CD14-positive monocyte (primary cell): ENCODE measurements around the gene HDAC4. TPM values are rescaled to one million over a fixed set of nuclear protein-coding genes. Genes with fewer than 3 reads are reported as not detected.
A peak's percentile ranks its signal among the peaks of the same experiment; 100 is the strongest.

Experiments used
- DNase-seq, 3 donors: peaks; one replicate each; pipeline ENCODE4 v3.0.0-alpha.2; 2011 to 2022
- H2AFZ ChIP-seq: 2 replicates; pipeline ENCODE4 v1.6.0; 2012; ENCODE audit warnings: mild to moderate bottlenecking, low read depth, low read length, inconsistent platforms; ENCODE audit not compliant: insufficient read depth, poor library complexity, severe bottlenecking
- H3K27ac ChIP-seq, 2 donors: 1 replicate in 1 of 2; 2 replicates in 1 of 2; pipeline ENCODE4 v1.5.1; 2012 to 2013; ENCODE audit warnings: low read length in 2 of 2, control low read depth in 1 of 2, inconsistent platforms in 1 of 2, low read depth in 1 of 2, mild to moderate bottlenecking in 1 of 2
- H3K27me3 ChIP-seq, 2 donors: one replicate each; pipeline versions ENCODE4 v1.6.0 to v1.6.1; 2011 to 2013; ENCODE audit warnings: low read length in 2 of 2; ENCODE audit not compliant: control insufficient read depth in 2 of 2, insufficient read depth in 2 of 2
- H3K36me3 ChIP-seq, 2 donors: replicated peaks in 1 of 2; 1 replicate in 1 of 2; 2 replicates in 1 of 2; pipeline versions ENCODE4 v1.5.1 to v1.6.1; 2012 to 2013; ENCODE audit warnings: low read length in 2 of 2, control low read depth in 1 of 2, inconsistent platforms in 1 of 2, mild to moderate bottlenecking in 1 of 2; ENCODE audit not compliant: insufficient read depth in 2 of 2, control insufficient read depth in 1 of 2
- H3K4me1 ChIP-seq, 2 donors: 1 replicate in 1 of 2; 2 replicates in 1 of 2; pipeline versions ENCODE4 v1.5.1 to v1.6.1; 2012 to 2013; ENCODE audit warnings: low read length in 2 of 2, control low read depth in 1 of 2, inconsistent platforms in 1 of 2, mild to moderate bottlenecking in 1 of 2, moderate library complexity in 1 of 2; ENCODE audit not compliant: insufficient read depth in 2 of 2, control insufficient read depth in 1 of 2
- H3K4me2 ChIP-seq: replicated peaks from 2 replicates; pipeline ENCODE3; 2012; ENCODE audit warnings: low read length, moderate library complexity, mild to moderate bottlenecking; ENCODE audit not compliant: poor library complexity, severe bottlenecking; ENCODE audit errors: extremely low read depth
- H3K4me3 ChIP-seq, 3 experiments: fragments of 200-600 bp in 1 of 3; sonication (generic) in 1 of 3; replicated peaks in 1 of 3; 1 replicate in 2 of 3; 2 replicates in 1 of 3; pipeline ENCODE4 v1.5.1; 2011 to 2013; ENCODE audit warnings: low read length in 3 of 3, mild to moderate bottlenecking in 3 of 3, control low read depth in 2 of 3, low read depth in 2 of 3, inconsistent platforms in 1 of 3, moderate library complexity in 1 of 3
- H3K79me2 ChIP-seq: 2 replicates; pipeline ENCODE4 v1.6.0; 2012; ENCODE audit warnings: mild to moderate bottlenecking, control low read depth, inconsistent platforms, low read length, moderate library complexity; ENCODE audit not compliant: insufficient read depth
- H3K9ac ChIP-seq: 2 replicates; pipeline ENCODE4 v1.6.0; 2017; ENCODE audit warnings: low read length, mild to moderate bottlenecking; ENCODE audit not compliant: insufficient read depth, poor library complexity, severe bottlenecking
- H3K9me3 ChIP-seq, 2 donors: replicated peaks in 1 of 2; 1 replicate in 1 of 2; 2 replicates in 1 of 2; pipeline versions ENCODE4 v1.5.1 to v1.6.1; 2012 to 2013; ENCODE audit warnings: low read length in 2 of 2, control low read depth in 1 of 2; ENCODE audit not compliant: control insufficient read depth in 1 of 2, insufficient read depth in 1 of 2
- H4K20me1 ChIP-seq: 2 replicates; pipeline ENCODE4 v1.6.0; 2012; ENCODE audit warnings: mild to moderate bottlenecking, low read length, control low read depth, moderate library complexity; ENCODE audit not compliant: insufficient read depth
- H3K27ac Mint-ChIP-seq, 7 donors: one replicate each; pipeline ENCODE4 v1.8.0; 2020; ENCODE audit warnings: mild to moderate bottlenecking in 7 of 7, mixed read lengths in 7 of 7, moderate library complexity in 6 of 7, inconsistent platforms in 2 of 7
- H3K27me3 Mint-ChIP-seq, 3 donors: one replicate each; pipeline ENCODE4 v1.8.0; 2021 to 2022; ENCODE audit warnings: low read depth in 3 of 3, mild to moderate bottlenecking in 3 of 3, mixed read lengths in 3 of 3, moderate library complexity in 3 of 3, inconsistent platforms in 1 of 3
- H3K36me3 Mint-ChIP-seq, 2 donors: one replicate each; pipeline ENCODE4 v1.8.0; 2020; ENCODE audit warnings: mixed read lengths in 2 of 2, inconsistent platforms in 1 of 2, mild to moderate bottlenecking in 1 of 2
- H3K4me1 Mint-ChIP-seq: one replicate; pipeline ENCODE4 v1.8.0; 2020; ENCODE audit warnings: mild to moderate bottlenecking, mixed read lengths
- H3K4me3 Mint-ChIP-seq, 2 donors: one replicate each; pipeline ENCODE4 v1.8.0; 2020; ENCODE audit warnings: mild to moderate bottlenecking in 2 of 2, mixed read lengths in 2 of 2, moderate library complexity in 1 of 2
- H3K9me3 Mint-ChIP-seq, 7 donors: one replicate each; pipeline ENCODE4 v1.8.0; 2020 to 2022; ENCODE audit warnings: mixed read lengths in 7 of 7, mild to moderate bottlenecking in 6 of 7, moderate library complexity in 6 of 7, inconsistent platforms in 2 of 7
- WGBS: methylation state at CpG from one replicate; pipeline ENCODE4 v1.1.5; 2013; ENCODE audit warnings: missing lambda C conversion rate; ENCODE audit not compliant: insufficient coverage; 5-methylcytosine and 5-hydroxymethylcytosine counted together
- intact Hi-C, 2 donors: fragments of 100-400 bp; cut with micrococcal nuclease; formaldehyde crosslinking; loops; one replicate each; pipeline versions ENCODE4 v1.15.0 to v1.15.1; 2023
- polyA plus RNA-seq, 3 donors: library from polyadenylated mRNA; depleted of rRNA in 1 of 3; unstranded in 2 of 3; stranded (reverse) in 1 of 3; fragments of 300-500 nt in 2 of 3; fragments of >200 nt in 1 of 3; fragmentation: Illumina TruSeq in 2 of 3; gene quantifications; 1 replicate in 2 of 3; 2 replicates in 1 of 3; pipeline ENCODE4 v1.2.3, GENCODE V29; 2012 to 2021
- TF ChIP-seq, protein P1 (sequence below): fragments of 200-600 bp; IDR thresholded peaks from one replicate; pipeline ENCODE4 v1.8.0; 2022; ENCODE audit warnings: antibody characterized with exemption, mild to moderate bottlenecking

The HDAC4 gene
- polyA plus RNA-seq, 3 donors, result 3.3 to 23.0 (median 4.5) TPM

DNA sequence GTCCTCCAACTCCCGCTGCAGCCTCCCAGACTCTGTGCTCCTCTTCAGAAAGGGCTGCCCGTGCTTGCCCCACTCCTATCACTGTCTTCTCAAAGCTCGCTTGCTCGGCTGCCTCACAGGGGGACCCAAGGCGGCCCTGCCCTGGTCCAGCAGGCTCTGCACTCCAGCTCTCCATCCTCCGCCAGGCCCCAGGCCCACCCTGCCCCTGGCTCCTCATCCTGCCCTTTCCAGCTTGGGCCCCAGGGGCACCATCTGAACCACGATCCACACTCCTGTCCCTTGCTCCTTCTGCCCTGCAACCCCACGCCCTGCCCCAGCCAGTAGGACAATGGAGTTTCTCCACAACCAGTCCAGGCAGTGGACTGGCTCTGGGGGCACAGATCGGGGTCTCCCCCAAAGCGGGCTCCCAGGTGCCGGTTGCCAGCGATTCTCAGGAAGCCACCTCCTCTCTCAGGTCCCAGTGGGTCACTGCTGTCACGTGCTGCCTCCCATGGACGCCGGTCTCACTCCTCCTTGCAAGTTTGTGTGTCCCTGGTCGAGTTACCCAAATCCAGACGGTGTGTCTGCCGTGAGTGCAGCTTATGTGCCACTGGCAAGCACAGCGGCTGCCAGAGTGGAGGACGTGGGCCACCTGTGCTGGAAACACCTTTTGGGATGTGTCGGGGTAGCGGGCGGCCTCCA lies 238.5 kb downstream of the HDAC4 start:
- peak overlapping the region in 5 of 7 donors; percentile 15 to 83 (median 46) for H3K27ac Mint-ChIP-seq
- H3K27me3 Mint-ChIP-seq, result peaks cover 0 to 2% (median 1%) of the 10 kb centered on the region in 3 donors
- H3K27ac ChIP-seq, result peak overlapping the region in 1 of 2 donors; percentile 37
- peaks cover 0 to 4% (median 2%) of the 10 kb centered on the region in 7 donors for H3K9me3 Mint-ChIP-seq
- H3K79me2 ChIP-seq, result peaks cover 36% of the 10 kb centered on the region
- H3K9ac ChIP-seq, result no peak overlapping the region
- intact Hi-C loops, result no loop called here
- H3K27me3 ChIP-seq, result no peaks in the 10 kb centered on the region
- TF ChIP-seq, protein P1, sequence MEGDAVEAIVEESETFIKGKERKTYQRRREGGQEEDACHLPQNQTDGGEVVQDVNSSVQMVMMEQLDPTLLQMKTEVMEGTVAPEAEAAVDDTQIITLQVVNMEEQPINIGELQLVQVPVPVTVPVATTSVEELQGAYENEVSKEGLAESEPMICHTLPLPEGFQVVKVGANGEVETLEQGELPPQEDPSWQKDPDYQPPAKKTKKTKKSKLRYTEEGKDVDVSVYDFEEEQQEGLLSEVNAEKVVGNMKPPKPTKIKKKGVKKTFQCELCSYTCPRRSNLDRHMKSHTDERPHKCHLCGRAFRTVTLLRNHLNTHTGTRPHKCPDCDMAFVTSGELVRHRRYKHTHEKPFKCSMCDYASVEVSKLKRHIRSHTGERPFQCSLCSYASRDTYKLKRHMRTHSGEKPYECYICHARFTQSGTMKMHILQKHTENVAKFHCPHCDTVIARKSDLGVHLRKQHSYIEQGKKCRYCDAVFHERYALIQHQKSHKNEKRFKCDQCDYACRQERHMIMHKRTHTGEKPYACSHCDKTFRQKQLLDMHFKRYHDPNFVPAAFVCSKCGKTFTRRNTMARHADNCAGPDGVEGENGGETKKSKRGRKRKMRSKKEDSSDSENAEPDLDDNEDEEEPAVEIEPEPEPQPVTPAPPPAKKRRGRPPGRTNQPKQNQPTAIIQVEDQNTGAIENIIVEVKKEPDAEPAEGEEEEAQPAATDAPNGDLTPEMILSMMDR, result no peak
- no peak overlapping the region for H3K4me3 ChIP-seq
- H3K4me1 Mint-ChIP-seq, result peaks cover 7% of the 10 kb centered on the region
- no peaks in the 10 kb centered on the region for H3K4me1 ChIP-seq
- WGBS, result 98% methylated on average over 21 of the region's 23 CpGs
- peaks cover 79 to 90% of the 10 kb centered on the region in 2 donors for H3K36me3 Mint-ChIP-seq
- no peak for DNase-seq
- peaks cover 29% of the 10 kb centered on the region for H4K20me1 ChIP-seq
- H3K4me3 Mint-ChIP-seq, result no peak overlapping the region
- peaks cover 80 to 98% of the 10 kb centered on the region in 2 donors for H3K36me3 ChIP-seq
- no peak overlapping the region for H3K4me2 ChIP-seq
- H3K9me3 ChIP-seq, result no peaks in the 10 kb centered on the region
- no peak overlapping the region for H2AFZ ChIP-seq

DNA sequence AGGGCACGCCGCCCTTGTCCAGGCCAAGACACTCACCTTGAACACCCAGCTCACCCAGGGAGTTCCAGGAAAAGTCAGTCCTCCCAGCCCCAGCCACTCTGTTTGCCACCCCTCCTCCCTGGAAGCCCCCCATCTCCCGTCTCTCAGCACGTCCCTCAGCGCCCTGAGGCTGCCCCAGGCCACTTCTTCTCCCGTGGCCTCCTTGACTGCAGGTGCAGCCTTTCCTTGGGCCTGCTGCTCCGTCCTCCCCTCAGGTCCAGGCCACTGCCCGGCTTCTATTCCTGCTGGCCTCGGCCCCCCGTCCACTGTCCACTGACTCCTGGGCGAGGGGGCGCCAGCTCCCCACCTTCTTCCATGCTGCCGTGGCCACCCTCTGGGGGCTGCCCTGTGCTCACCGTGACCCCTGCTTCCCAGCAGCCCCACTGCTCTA lies 239.1 kb downstream of the HDAC4 start:
- no peak for DNase-seq
- Histone ChIP-seq H3K27ac (peak overlapping the region in 1 of 2 donors; percentile 37), H3K9ac (no peak overlapping the region), H3K79me2 (peaks cover 31% of the 10 kb centered on the region), H3K27me3 (no peaks in the 10 kb centered on the region), H3K4me3 (no peak overlapping the region), H3K36me3 (peaks cover 77 to 98% of the 10 kb centered on the region in 2 donors), H3K4me2 (no peak overlapping the region), H3K9me3 (no peaks in the 10 kb centered on the region), H4K20me1 (peaks cover 34% of the 10 kb centered on the region), H3K4me1 (no peaks in the 10 kb centered on the region), H2AFZ (no peak overlapping the region)
- peaks cover 0 to 2% (median 1%) of the 10 kb centered on the region in 3 donors for H3K27me3 Mint-ChIP-seq
- no peak overlapping the region for H3K4me3 Mint-ChIP-seq
- TF ChIP-seq, protein P1, result no peak
- intact Hi-C loops, result no loop called here
- peaks cover 0 to 4% (median 2%) of the 10 kb centered on the region in 7 donors for H3K9me3 Mint-ChIP-seq
- H3K36me3 Mint-ChIP-seq, result peaks cover 80 to 90% of the 10 kb centered on the region in 2 donors
- 94% methylated on average over 14 of the region's 14 CpGs for WGBS
- peaks cover 7% of the 10 kb centered on the region for H3K4me1 Mint-ChIP-seq
- H3K27ac Mint-ChIP-seq, result peak overlapping the region in 4 of 7 donors; percentile 46 to 85 (median 62)
